Stomach smooth muscle (tissue), 2 donors: ENCODE results near the gene NGDN.
"Not testable (repeated sequence)": the region's sequence is repeated elsewhere in the genome, so short reads cannot be mapped to it uniquely, and the experiment has no call there.

Source experiments
- H3K27ac ChIP-seq: one replicate; pipeline ENCODE4 v1.7.0; 2013; ENCODE audit warnings: mild to moderate bottlenecking, low read length, inconsistent platforms
- H3K27me3 ChIP-seq, 2 donors: one replicate each; pipeline ENCODE4 v1.7.0; 2013; ENCODE audit warnings: low read length in 2 of 2; ENCODE audit not compliant: insufficient read depth in 2 of 2, control insufficient read depth in 1 of 2
- H3K36me3 ChIP-seq, 2 donors: one replicate each; pipeline ENCODE4 v1.7.0; 2013; ENCODE audit warnings: low read length in 2 of 2; ENCODE audit not compliant: control insufficient read depth in 2 of 2, insufficient read depth in 2 of 2
- H3K4me1 ChIP-seq: one replicate; pipeline ENCODE4 v1.7.0; 2013; ENCODE audit warnings: low read length; ENCODE audit not compliant: control insufficient read depth, insufficient read depth
- H3K4me3 ChIP-seq, 2 donors: one replicate each; pipeline ENCODE4 v1.7.0; 2013; ENCODE audit warnings: low read length in 2 of 2
- H3K9ac ChIP-seq, 2 donors: one replicate each; pipeline ENCODE4 v1.7.0; 2013; ENCODE audit warnings: low read length in 2 of 2, mild to moderate bottlenecking in 1 of 2
- H3K9me3 ChIP-seq, 2 donors: one replicate each; pipeline ENCODE4 v1.7.0; 2013; ENCODE audit warnings: low read length in 2 of 2; ENCODE audit not compliant: control insufficient read depth in 2 of 2
- donor health status: healthy.
- donor health status: Pancreatic carcinoma.

The NGDN gene

DNA sequence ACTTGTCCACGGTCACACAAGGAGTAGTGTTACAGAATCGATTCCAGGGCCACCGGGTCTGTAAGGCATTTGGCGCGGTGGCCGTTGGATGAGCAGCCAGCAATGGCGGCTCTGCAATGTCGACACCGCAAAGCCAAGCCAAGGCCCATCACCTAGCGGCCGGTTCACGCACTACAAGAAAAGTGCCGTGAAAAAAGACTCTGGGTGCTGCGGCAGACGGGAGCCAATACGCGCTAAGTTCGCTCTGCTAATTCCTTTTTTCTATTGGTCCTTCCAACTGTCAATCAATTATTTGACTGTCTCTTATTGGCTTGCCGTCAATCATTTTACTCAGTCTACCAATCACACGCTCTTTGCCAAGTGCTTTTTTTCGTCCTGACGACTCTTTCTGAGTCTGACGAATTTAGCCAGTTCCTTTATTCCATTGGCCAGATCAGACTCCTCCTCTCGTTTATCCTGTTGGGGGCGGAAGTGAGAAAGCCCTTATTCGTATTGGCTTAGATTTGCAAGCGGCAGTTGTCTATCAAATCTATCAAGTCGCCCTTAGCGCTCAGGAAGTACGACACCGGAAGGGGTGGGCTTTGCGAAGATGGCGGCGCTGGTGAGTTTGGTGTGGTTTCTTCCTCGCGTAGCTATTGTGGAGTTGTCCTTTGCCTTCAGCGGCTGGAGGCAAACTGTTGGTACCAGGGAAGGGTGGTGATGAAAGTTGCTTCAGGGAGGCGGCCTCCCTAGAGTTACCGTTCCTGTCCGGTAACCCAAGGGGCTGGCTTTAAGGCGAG, at the start of gene NGDN:
TSS of gene NGDN (plus strand) at position 577 of the 779 bp plus-strand sequence. CDS start at position 590, 13 bp downstream.
- no peaks in the 10 kb centered on the region for H3K27me3 ChIP-seq
- H3K4me1 ChIP-seq, result peaks cover 15% of the 10 kb centered on the region
- peak within 1 kb of the TSS; percentile 93 for H3K27ac ChIP-seq
- peak within 1 kb of the TSS; percentile 98 to 100 for H3K4me3 ChIP-seq
- H3K36me3 ChIP-seq, result peaks cover 11 to 20% of the 10 kb centered on the region in 2 donors
- no peaks in the 10 kb centered on the region for H3K9me3 ChIP-seq
- peak within 1 kb of the TSS; percentile 94 to 98 for H3K9ac ChIP-seq

GRCh38 chr14:23421594-23421993, 47.9 kb upstream of the NGDN start:
- Histone ChIP-seq H3K27me3 (peaks cover 0 to 2% of the 10 kb centered on the region in 2 donors), H3K4me1 (no peaks in the 10 kb centered on the region), H3K36me3 (no peaks in the 10 kb centered on the region), H3K4me3 (no peak overlapping the region), H3K9me3 (no peaks in the 10 kb centered on the region), H3K9ac (no peak overlapping the region), H3K27ac (no peak overlapping the region)

GRCh38 chr14:23423657-23424056, 45.8 kb upstream of the NGDN start:
- H3K36me3 ChIP-seq, result no peaks in the 10 kb centered on the region
- no peak overlapping the region for H3K9ac ChIP-seq
- H3K27me3 ChIP-seq, result peaks cover 0 to 2% of the 10 kb centered on the region in 2 donors
- no peaks in the 10 kb centered on the region for H3K4me1 ChIP-seq
- H3K9me3 ChIP-seq, result no peaks in the 10 kb centered on the region
- no peak overlapping the region for H3K27ac ChIP-seq
- no peak overlapping the region for H3K4me3 ChIP-seq

- Histone ChIP-seq H3K9ac (no peak overlapping the region), H3K36me3 (no peaks in the 10 kb centered on the region), H3K4me3 (no peak overlapping the region), H3K9me3 (no peaks in the 10 kb centered on the region), H3K27me3 (peaks cover 0 to 4% of the 10 kb centered on the region in 2 donors), H3K27ac (no peak overlapping the region), H3K4me1 (no peaks in the 10 kb centered on the region)
Measured at GRCh38 chr14:23425169-23425568, 44.3 kb upstream of the NGDN start.

GRCh38 chr14:23425798-23426197, 43.7 kb upstream of the NGDN start:
- not testable (repeated sequence) for H3K4me3 ChIP-seq, H3K36me3 ChIP-seq, H3K27me3 ChIP-seq, H3K9me3 ChIP-seq, H3K4me1 ChIP-seq, H3K9ac ChIP-seq, H3K27ac ChIP-seq

DNA sequence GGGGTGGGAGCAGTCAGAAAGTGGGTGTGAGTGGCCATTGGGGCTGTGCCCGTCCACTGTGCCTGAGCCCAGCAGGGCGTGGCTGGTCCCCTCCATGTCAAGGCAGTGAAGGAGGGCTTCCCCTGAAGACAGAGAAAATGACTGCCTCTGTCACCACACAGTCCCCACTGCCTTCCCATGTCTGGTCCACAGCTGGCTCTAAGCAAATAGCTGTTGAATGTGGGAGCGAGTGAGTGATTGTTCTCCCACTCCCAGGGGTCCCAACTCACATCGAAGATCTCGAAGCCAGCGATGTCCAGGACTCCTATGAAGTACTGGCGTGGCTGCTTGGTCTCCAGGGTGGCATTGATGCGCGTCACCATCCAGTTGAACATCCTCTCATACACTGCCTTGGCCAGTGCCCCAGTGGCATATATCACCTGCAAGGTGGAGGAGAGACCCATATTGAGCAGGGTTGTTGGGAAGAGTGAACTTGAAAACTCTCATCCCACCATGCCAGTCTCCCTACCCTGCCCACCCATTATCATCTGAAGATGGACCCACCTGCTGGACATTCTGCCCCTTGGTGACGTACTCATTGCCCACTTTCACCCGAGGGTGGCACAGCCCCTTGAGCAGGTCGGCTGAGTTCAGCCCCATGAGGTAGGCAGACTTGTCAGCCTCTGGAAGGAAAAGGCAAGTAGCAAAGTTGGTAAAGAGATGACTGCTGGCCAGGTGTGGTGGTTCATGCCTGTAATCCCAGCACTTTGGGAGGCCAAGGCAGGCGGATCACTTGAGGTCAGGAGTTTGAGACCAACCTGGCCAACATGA, 40.6 kb upstream of the NGDN start:
- Histone ChIP-seq H3K27me3 (peaks cover 0 to 4% of the 10 kb centered on the region in 2 donors), H3K36me3 (no peaks in the 10 kb centered on the region), H3K9ac (no peak overlapping the region), H3K4me1 (no peaks in the 10 kb centered on the region), H3K27ac (no peak overlapping the region), H3K9me3 (no peaks in the 10 kb centered on the region), H3K4me3 (no peak overlapping the region)

DNA sequence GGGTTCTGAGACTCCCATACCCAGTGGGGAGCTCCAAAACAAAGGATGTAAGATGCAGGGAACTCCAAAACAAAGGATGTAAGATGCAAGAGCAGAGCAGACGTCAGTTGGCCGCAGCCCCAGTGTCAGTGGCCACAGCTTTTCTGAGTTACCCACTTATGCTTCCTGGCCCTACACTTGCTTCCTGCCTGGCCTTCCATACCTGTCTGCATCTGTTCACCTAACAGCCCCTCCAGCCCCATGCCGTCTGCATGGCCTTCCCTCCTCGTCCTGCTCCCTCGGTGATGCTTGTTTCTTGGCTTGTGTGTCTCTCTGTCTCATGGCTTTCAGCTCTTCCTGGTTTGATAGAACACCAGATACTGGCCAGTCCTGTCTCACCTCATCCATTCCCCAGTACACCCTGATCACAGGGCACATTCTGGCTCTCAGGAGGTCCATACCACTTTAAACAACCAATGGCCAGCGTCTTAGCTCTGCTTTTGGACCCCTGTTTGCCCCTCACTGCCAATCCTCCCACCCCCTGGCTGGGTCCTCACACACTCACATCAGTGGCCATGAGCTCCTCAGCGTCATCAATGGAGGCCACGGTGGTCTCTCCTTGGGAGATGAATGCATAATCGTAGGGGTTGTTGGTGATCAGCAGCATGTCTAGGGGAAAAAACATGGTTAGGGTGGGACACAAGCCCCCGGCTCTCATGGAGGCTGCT, 39.3 kb upstream of the NGDN start:
- Histone ChIP-seq H3K4me3 (no peak overlapping the region), H3K27me3 (peaks cover 0 to 4% of the 10 kb centered on the region in 2 donors), H3K9ac (no peak overlapping the region), H3K4me1 (no peaks in the 10 kb centered on the region), H3K9me3 (no peaks in the 10 kb centered on the region), H3K36me3 (no peaks in the 10 kb centered on the region), H3K27ac (no peak overlapping the region)

DNA sequence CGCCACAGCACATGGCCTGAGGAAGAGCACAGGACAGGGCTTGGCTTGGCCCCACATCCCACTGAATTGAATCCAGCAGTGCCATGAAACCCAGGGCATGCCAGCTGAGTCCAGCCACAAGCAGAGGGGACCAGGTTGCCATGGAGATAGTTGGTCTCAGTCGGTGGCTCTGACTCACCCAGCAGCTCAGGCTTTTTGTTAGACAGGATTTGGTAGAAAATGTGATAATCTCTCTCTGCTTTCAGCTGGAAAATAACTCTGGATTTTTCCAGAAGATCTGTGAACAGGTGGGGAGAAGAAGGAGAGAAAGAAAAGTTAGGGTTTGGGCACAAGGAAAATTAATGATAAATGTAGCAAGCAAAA, 38.8 kb upstream of the NGDN start:
- Histone ChIP-seq H3K27me3 (peaks cover 0 to 4% of the 10 kb centered on the region in 2 donors), H3K9ac (no peak overlapping the region), H3K4me1 (no peaks in the 10 kb centered on the region), H3K27ac (no peak overlapping the region), H3K9me3 (no peaks in the 10 kb centered on the region), H3K36me3 (no peaks in the 10 kb centered on the region), H3K4me3 (no peak overlapping the region)

DNA sequence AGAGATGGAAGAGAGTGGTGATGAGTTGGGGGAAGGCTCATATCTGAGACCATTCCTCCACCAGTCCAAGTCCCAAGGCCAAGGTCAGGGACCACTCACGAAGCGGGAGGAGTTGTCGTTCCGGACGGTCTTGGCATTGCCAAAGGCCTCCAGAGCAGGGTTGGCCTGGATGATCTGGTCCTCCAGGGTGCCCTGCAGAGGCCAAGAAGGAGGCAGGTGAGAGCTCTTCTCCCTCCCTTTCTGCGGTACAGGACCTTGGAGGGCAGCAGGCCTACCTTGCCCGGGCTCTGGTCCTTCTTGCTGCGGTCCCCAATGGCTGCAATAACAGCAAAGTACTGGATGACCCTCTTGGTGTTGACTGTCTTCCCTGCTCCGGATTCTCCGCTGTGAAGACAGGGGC, 38.0 kb upstream of the NGDN start:
- no peak overlapping the region for H3K27ac ChIP-seq
- no peak overlapping the region for H3K9ac ChIP-seq
- H3K27me3 ChIP-seq, result peaks cover 0 to 4% of the 10 kb centered on the region in 2 donors
- H3K36me3 ChIP-seq, result no peaks in the 10 kb centered on the region
- no peak overlapping the region for H3K4me3 ChIP-seq
- H3K9me3 ChIP-seq, result no peaks in the 10 kb centered on the region
- no peaks in the 10 kb centered on the region for H3K4me1 ChIP-seq

GRCh38 chr14:23432102-23432925, 37.2 kb upstream of the NGDN start:
- Histone ChIP-seq H3K9me3 (no peaks in the 10 kb centered on the region), H3K36me3 (no peaks in the 10 kb centered on the region), H3K27me3 (peaks cover 0 to 4% of the 10 kb centered on the region in 2 donors), H3K4me3 (no peak overlapping the region), H3K9ac (no peak overlapping the region), H3K4me1 (no peaks in the 10 kb centered on the region), H3K27ac (no peak overlapping the region)
